Smooth muscle cell (in vitro differentiated cells): ENCODE results near the gene PRAC2. TPM values are rescaled to one million over a fixed set of nuclear protein-coding genes. Genes with fewer than 3 reads are reported as not detected.

ENCODE experiments used
- DNase-seq: peaks from one replicate; lab custom pipeline; 2025; ENCODE audit not compliant: unreplicated experiment; lab: John Stamatoyannopoulos, UW
- H2AFZ ChIP-seq: fragments of 200-600 bp; sonication (generic); 2 replicates; pipeline ENCODE4 v1.6.0; 2016; ENCODE audit warnings: antibody characterized with exemption, low read depth, mild to moderate bottlenecking
- H3F3A ChIP-seq: fragments of 200-600 bp; sonication (generic); 2 replicates; pipeline ENCODE4 v1.6.0; 2017; ENCODE audit warnings: antibody characterized with exemption, low read depth
- H3K27ac ChIP-seq: fragments of 200-600 bp; sonication (generic); 2 replicates; pipeline ENCODE4 v1.5.1; 2016; ENCODE audit warnings: low read depth, mild to moderate bottlenecking
- H3K27me3 ChIP-seq: fragments of 200-600 bp; sonication (generic); 2 replicates; pipeline ENCODE4 v1.6.1; 2016; ENCODE audit warnings: low read depth, mild to moderate bottlenecking
- H3K36me3 ChIP-seq: fragments of 200-600 bp; sonication (generic); 2 replicates; pipeline ENCODE4 v1.5.1; 2016; ENCODE audit warnings: low read depth
- H3K4me1 ChIP-seq: fragments of 200-600 bp; sonication (generic); 2 replicates; pipeline ENCODE4 v1.5.1; 2016; ENCODE audit warnings: low read depth
- H3K4me2 ChIP-seq: fragments of 200-600 bp; sonication (generic); 2 replicates; pipeline ENCODE4 v1.6.0; 2016; ENCODE audit warnings: mild to moderate bottlenecking
- H3K4me3 ChIP-seq: fragments of 200-600 bp; sonication (generic); 2 replicates; pipeline ENCODE4 v1.5.1; 2016; ENCODE audit warnings: mild to moderate bottlenecking
- H3K79me2 ChIP-seq: fragments of 200-600 bp; sonication (generic); 2 replicates; pipeline ENCODE4 v1.6.0; 2016; ENCODE audit warnings: low read depth, mild to moderate bottlenecking
- H3K9ac ChIP-seq: fragments of 200-600 bp; sonication (generic); 2 replicates; pipeline ENCODE4 v1.6.0; 2016; ENCODE audit warnings: low read depth
- H3K9me3 ChIP-seq: fragments of 200-600 bp; sonication (generic); replicated peaks from 2 replicates; pipeline ENCODE4 v1.5.1; 2016; ENCODE audit warnings: low read depth
- H4K20me1 ChIP-seq: fragments of 200-600 bp; sonication (generic); 2 replicates; pipeline ENCODE4 v1.6.0; 2016; ENCODE audit warnings: low read depth
- CTCF ChIP-seq: fragments of 200-600 bp; sonication (generic); IDR thresholded peaks from 2 replicates; pipeline ENCODE4 v1.5.1; 2017; ENCODE audit warnings: borderline replicate concordance, mild to moderate bottlenecking, antibody characterized with exemption; ENCODE audit not compliant: insufficient read depth, poor library complexity, severe bottlenecking
- WGBS: methylation state at CpG from one replicate; pipeline ENCODE4 v1.1.7; 2016; ENCODE audit warnings: low lambda C conversion rate; 5-methylcytosine and 5-hydroxymethylcytosine counted together
- polyA plus RNA-seq: library from polyadenylated mRNA; unstranded; fragments of >200 nt; fragmentation: Nextera tagmentation; extraction: Ambion mirVana; gene quantifications from 2 replicates; pipeline ENCODE4 v1.2.1, GENCODE V29; 2016
- total RNA-seq: library from RNA; depleted of rRNA; stranded (reverse); fragments of >200 nt; gene quantifications from 2 replicates; pipeline ENCODE4 v1.2.3, GENCODE V29; 2014

The PRAC2 gene
- total and polyA plus RNA-seq, 2 experiments from 2014 or later = 3.5 to 7.8 TPM

GRCh38 chr17:48740537-48740936 lies 17.6 kb downstream of the PRAC2 start:
- Histone ChIP-seq H3K79me2 (no peaks in the 10 kb centered on the region), H3K9me3 (no peaks in the 10 kb centered on the region), H3K9ac (no peak overlapping the region), H3K4me1 (no peaks in the 10 kb centered on the region), H3K4me3 (no peak overlapping the region), H3K27me3 (peaks cover 98% of the 10 kb centered on the region), H3K4me2 (no peak overlapping the region), H3K27ac (no peak overlapping the region), H3K36me3 (no peaks in the 10 kb centered on the region), H2AFZ (no peak overlapping the region), H4K20me1 (no peaks in the 10 kb centered on the region), H3F3A (no peaks in the 10 kb centered on the region)
- no peak for DNase-seq
- TF ChIP-seq CTCF = no peak

GRCh38 chr17:48745381-48746275 lies 22.6 kb downstream of the PRAC2 start:
- Histone ChIP-seq H3K4me2 (no peak overlapping the region), H2AFZ (no peak overlapping the region), H3K27me3 (peaks cover 100% of the 10 kb centered on the region), H4K20me1 (no peaks in the 10 kb centered on the region), H3K27ac (no peak overlapping the region), H3K9me3 (no peaks in the 10 kb centered on the region), H3K9ac (no peak overlapping the region), H3K4me1 (no peaks in the 10 kb centered on the region), H3K4me3 (no peak overlapping the region), H3F3A (no peaks in the 10 kb centered on the region), H3K79me2 (no peaks in the 10 kb centered on the region), H3K36me3 (no peaks in the 10 kb centered on the region)
- no peak for TF ChIP-seq CTCF
- DNase-seq = no peak
- WGBS = 60% methylated on average over 12 of the region's 12 CpGs

- H3K4me2 ChIP-seq = peak overlapping the region; percentile 79
- H2AFZ ChIP-seq = peak overlapping the region; percentile 59
- H3K9ac ChIP-seq = no peak overlapping the region
- H3K4me1 ChIP-seq = no peaks in the 10 kb centered on the region
- no peak overlapping the region for H3K27ac ChIP-seq
- H3F3A ChIP-seq = no peaks in the 10 kb centered on the region
- peaks cover 100% of the 10 kb centered on the region for H3K27me3 ChIP-seq
- no peaks in the 10 kb centered on the region for H3K36me3 ChIP-seq
- no peaks in the 10 kb centered on the region for H3K79me2 ChIP-seq
- no peak for DNase-seq
- H3K9me3 ChIP-seq = no peaks in the 10 kb centered on the region
- peak overlapping the region; percentile 25 for H3K4me3 ChIP-seq
- no peaks in the 10 kb centered on the region for H4K20me1 ChIP-seq
- 8% methylated on average over 21 of the region's 21 CpGs for WGBS
- no peak for TF ChIP-seq CTCF
Observed at GRCh38 chr17:48746916-48747444, 24.0 kb downstream of the PRAC2 start.
